K562 (cell line): ENCODE data around the gene GABRR2. TPM values are rescaled to one million over a fixed set of nuclear protein-coding genes. Genes with fewer than 3 reads are reported as not detected.
A peak's percentile ranks its signal among the peaks of the same experiment; 100 is the strongest.

ENCODE experiments used
- ATAC-seq: fragments of 200-7000 bp; cut with Tn5 transposase; 3 replicates; pipeline ENCODE4 v1.9.1; 2020; ENCODE audit warnings: moderate library complexity
- BruUV-seq: library from RNA; stranded (reverse); fragments of 400-500 nt; replicated peaks from 2 replicates; lab custom pipeline; 2021; lab: Mats Ljungman, UMichigan
- CTCF ChIA-PET: fragments of 300-600 bp; formaldehyde crosslinking; extraction: SDS; loops from one replicate; lab custom pipeline; 2021; ENCODE audit warnings: low intra/inter-chr PET ratio; lab: Yijun Ruan, JAX
- POLR2A ChIA-PET: fragments of 300-600, 350-650 bp; sonication (Branson Sonifier 250); formaldehyde crosslinking; extraction: SDS; loops from one replicate; lab custom pipeline; 2021; ENCODE audit warnings: antibody characterized with exemption, inconsistent platforms; lab: Yijun Ruan, JAX
- DNase-seq, 4 experiments: peaks; one replicate each; pipeline versions ENCODE4 v3.0.0 to v3.0.0-alpha.2; 2011 to 2018; ENCODE audit warnings: low spot score in 3 of 4, mixed read lengths in 3 of 4; ENCODE audit errors: extremely low read depth in 1 of 4
- FAIRE-seq: peaks from 2 replicates; lab custom pipeline; 2011; peaks lifted over from hg19 to GRCh38; lab: Jason Lieb, UNC
- H2AFZ ChIP-seq: 2 replicates; pipeline ENCODE4 v1.6.0; 2011; ENCODE audit warnings: low read depth, low read length, control low read depth, inconsistent platforms
- H3K27ac ChIP-seq: fragments of 200-600 bp; 3 replicates; pipeline ENCODE4 v1.8.0; 2011; ENCODE audit warnings: low read depth, mild to moderate bottlenecking, control low read depth, inconsistent platforms, low read length, moderate library complexity, mixed read lengths; ENCODE audit errors: extremely low read depth
- H3K27me3 ChIP-seq, 2 experiments: fragments of 300-600 bp in 1 of 2; 2 replicates in 1 of 2; 3 replicates in 1 of 2; pipeline versions ENCODE4 v1.6.0 to v1.8.0; 2011; ENCODE audit warnings: inconsistent platforms in 2 of 2, low read length in 2 of 2, mild to moderate bottlenecking in 1 of 2, mixed read lengths in 1 of 2, moderate library complexity in 1 of 2; ENCODE audit not compliant: control insufficient read depth in 2 of 2, insufficient read depth in 2 of 2
- H3K36me3 ChIP-seq: fragments of 300-600 bp; 3 replicates; pipeline ENCODE4 v1.8.0; 2011; ENCODE audit warnings: mild to moderate bottlenecking, low read length, inconsistent platforms; ENCODE audit not compliant: control insufficient read depth, insufficient read depth
- H3K4me1 ChIP-seq, 2 experiments: fragments of 200-600 bp in 1 of 2; replicated peaks in 1 of 2; 2 replicates in 1 of 2; 3 replicates in 1 of 2; pipeline versions ENCODE4 v1.5.1 to v1.8.0; 2011; ENCODE audit warnings: inconsistent platforms in 2 of 2, low read length in 2 of 2, mild to moderate bottlenecking in 1 of 2, mixed read lengths in 1 of 2, moderate library complexity in 1 of 2; ENCODE audit not compliant: control insufficient read depth in 2 of 2, insufficient read depth in 2 of 2
- H3K4me2 ChIP-seq: 2 replicates; pipeline ENCODE4 v1.6.1; 2011; ENCODE audit warnings: low read length, control low read depth, inconsistent platforms, mixed read lengths; ENCODE audit not compliant: insufficient read depth
- H3K4me3 ChIP-seq: fragments of 200-600 bp; sonication (generic), shearing (Covaris generic); 2 replicates; pipeline ENCODE4 v1.5.1; 2016; ENCODE audit warnings: control low read depth, inconsistent platforms
- H3K79me2 ChIP-seq: fragments of 200-600 bp; 3 replicates; pipeline ENCODE4 v1.8.0; 2011; ENCODE audit warnings: low read length, inconsistent platforms; ENCODE audit not compliant: control insufficient read depth, insufficient read depth
- H3K9ac ChIP-seq, 2 experiments: 2 replicates each; pipeline versions ENCODE4 v1.6.0 to v1.6.1; 2011; ENCODE audit warnings: low read depth in 2 of 2, low read length in 2 of 2, control low read depth in 1 of 2, inconsistent platforms in 1 of 2, mild to moderate bottlenecking in 1 of 2, mixed read lengths in 1 of 2; ENCODE audit not compliant: insufficient read depth in 1 of 2
- H3K9me1 ChIP-seq: one replicate; pipeline ENCODE4 v1.6.0; 2011; ENCODE audit warnings: inconsistent platforms, mild to moderate bottlenecking, low read length, moderate library complexity; ENCODE audit not compliant: control insufficient read depth, insufficient read depth
- H3K9me3 ChIP-seq: replicated peaks from 2 replicates; pipeline ENCODE4 v1.5.1; 2011; ENCODE audit warnings: low read depth, low read length, inconsistent platforms; ENCODE audit not compliant: control insufficient read depth, insufficient read depth
- H4K20me1 ChIP-seq: replicated peaks from 2 replicates; pipeline ENCODE4 v1.6.1; 2011; ENCODE audit warnings: low read length, inconsistent platforms, mixed read lengths; ENCODE audit not compliant: control insufficient read depth, insufficient read depth
- ARNT ChIP-seq, 2 experiments: fragments of 450-650 bp; IDR thresholded peaks; 2 replicates each; pipeline ENCODE4 v1.6.1; 2016; ENCODE audit warnings: mild to moderate bottlenecking in 1 of 2
- BHLHE40 ChIP-seq: IDR thresholded peaks from 2 replicates; pipeline ENCODE4 v1.6.1; 2011; ENCODE audit warnings: low read length, improper control_type of control experiment
- CREB5 ChIP-seq: fragments of 250-450 bp; sonication (Bioruptor Pico); IDR thresholded peaks from 2 replicates; pipeline ENCODE4 v1.5.0; 2020; ENCODE audit warnings: mild to moderate bottlenecking
- HES1 ChIP-seq: fragments of 450-650 bp; IDR thresholded peaks from 2 replicates; pipeline ENCODE4 v1.6.1; 2016; ENCODE audit warnings: low read depth, mild to moderate bottlenecking, moderate library complexity
- NR2C2 ChIP-seq, 2 experiments: fragments of 200-800 bp in 1 of 2; sonication (Bioruptor generic) in 1 of 2; sonication (generic) in 1 of 2; formaldehyde crosslinking in 1 of 2; IDR thresholded peaks; 2 replicates each; pipeline versions ENCODE4 v1.6.1 to v1.8.0; 2016 to 2022; ENCODE audit warnings: mild to moderate bottlenecking in 1 of 2, missing compliant biosample characterization in 1 of 2, missing genetic modification characterization in 1 of 2, missing genetic modification reagents in 1 of 2
- POLR2H ChIP-seq: IDR thresholded peaks from 2 replicates; pipeline ENCODE4 v1.6.1; 2016; ENCODE audit warnings: missing genetic modification characterization, low read depth, mild to moderate bottlenecking, control low read depth, missing compliant biosample characterization, moderate library complexity
- SOX6 ChIP-seq: fragments of 450-650 bp; IDR thresholded peaks from 2 replicates; pipeline ENCODE4 v1.6.1; 2014; ENCODE audit warnings: mild to moderate bottlenecking
- TEAD4 ChIP-seq, 2 experiments: sonication (generic) in 1 of 2; formaldehyde crosslinking in 1 of 2; IDR thresholded peaks; 2 replicates each; pipeline versions ENCODE4 v1.6.1 to v1.8.0; 2012 to 2022; ENCODE audit warnings: borderline replicate concordance in 1 of 2, inconsistent platforms in 1 of 2, low read length in 1 of 2, mild to moderate bottlenecking in 1 of 2, missing genetic modification reagents in 1 of 2
- USF1 ChIP-seq: sonication (generic); formaldehyde crosslinking; IDR thresholded peaks from 2 replicates; pipeline ENCODE4 v1.9.0; 2022; ENCODE audit warnings: mild to moderate bottlenecking, missing genetic modification reagents
- USF2 ChIP-seq: sonication (generic); formaldehyde crosslinking; IDR thresholded peaks from 2 replicates; pipeline ENCODE4 v1.5.0; 2020; ENCODE audit warnings: missing genetic modification reagents
- ZBTB1 ChIP-seq: sonication (generic); formaldehyde crosslinking; IDR thresholded peaks from 2 replicates; pipeline ENCODE4 v1.8.1; 2023; ENCODE audit warnings: missing genetic modification reagents, low read depth, mild to moderate bottlenecking, borderline replicate concordance
- WGBS: fragments of 100-300 bp; shearing (Covaris generic); methylation state at CpG from one replicate; pipeline ENCODE4 v1.1.6; 2016; ENCODE audit warnings: low coverage, mixed read lengths; ENCODE audit not compliant: insufficient coverage; ENCODE audit errors: missing lambda C conversion rate; 5-methylcytosine and 5-hydroxymethylcytosine counted together
- in situ Hi-C: fragments of 300-500 bp; cut with MboI; formaldehyde crosslinking; loops from 4 replicates; pipeline ENCODE4 v1.15.0; 2018; ENCODE audit warnings: inconsistent platforms, mixed read lengths
- intact Hi-C: fragments of 100-400 bp; cut with micrococcal nuclease; formaldehyde crosslinking; loops from 2 replicates; pipeline ENCODE4 v1.14.2; 2022
- polyA plus RNA-seq, 8 experiments: library from polyadenylated mRNA; depleted of rRNA in 4 of 8; stranded (reverse) in 5 of 8; unstranded in 3 of 8; fragments of >200 nt; fragmentation: Nextera tagmentation in 2 of 8; fragmentation: Illumina TruSeq in 1 of 8; extraction: Ambion mirVana in 2 of 8; extraction: Trizol in 1 of 8; gene quantifications; 2 replicates each; pipeline versions ENCODE4 v1.2.1 to v1.2.3, GENCODE V29; 2011 to 2014; ENCODE audit warnings: inconsistent platforms in 1 of 8, missing spikeins in 1 of 8
- total RNA-seq, 7 experiments: library from RNA; depleted of rRNA in 6 of 7; stranded (reverse); fragments of >200 nt in 6 of 7; fragmentation: Illumina TruSeq in 2 of 7; extraction: Trizol in 2 of 7; gene quantifications; 2 replicates each; pipeline versions ENCODE4 v1.2.1 to v1.2.3, GENCODE V29; 2011 to 2021; ENCODE audit warnings: low replicate concordance in 1 of 7

Gene GABRR2
- total and polyA plus RNA-seq, 9 of the 15 experiments (the other 6 are each of a cell fraction or from before 2014, with no cell fraction given) = 0.09 to 0.13 (median 0.10) TPM; not detected in 6

GRCh38 chr6:89269252-89269651 lies 45.8 kb downstream of the GABRR2 start:
- FAIRE-seq (no peak), ATAC-seq (no peak), DNase-seq (no peak)
- no peak overlapping the region for H3K4me3 ChIP-seq
- WGBS = 6% methylated on average over 3 of the region's 3 CpGs
- no peak overlapping the region for H3K9ac ChIP-seq
- H3K27ac ChIP-seq = no peak overlapping the region
- in situ Hi-C loops (no loop called here), intact Hi-C loops (no loop called here)
- H2AFZ ChIP-seq = no peak overlapping the region
- no peaks in the 10 kb centered on the region for H3K79me2 ChIP-seq
- no peaks in the 10 kb centered on the region for H3K9me1 ChIP-seq
- CTCF ChIA-PET = no interaction called here
- no peaks in the 10 kb centered on the region for H3K9me3 ChIP-seq
- H3K36me3 ChIP-seq = no peaks in the 10 kb centered on the region
- TF ChIP-seq ARNT (IDR thresholded peaks at IDR 0.05) (no peak), POLR2H (no peak)
- no peaks in the 10 kb centered on the region; a peak in 1 of 5 replicates for H3K4me1 ChIP-seq
- POLR2A ChIA-PET = no interaction called here
- no peaks in the 10 kb centered on the region for H4K20me1 ChIP-seq
- BruUV-seq = no TSS peak
- H3K4me2 ChIP-seq = no peak overlapping the region
- peaks cover 5 to 55% of the 10 kb centered on the region in 2 experiments; a peak in 4 of 5 replicates for H3K27me3 ChIP-seq

GRCh38 chr6:89268776-89269175 lies 46.3 kb downstream of the GABRR2 start:
- Histone ChIP-seq H3K4me1 (no peaks in the 10 kb centered on the region; a peak in 1 of 5 replicates), H3K9me1 (no peaks in the 10 kb centered on the region), H3K4me2 (no peak overlapping the region), H3K4me3 (no peak overlapping the region), H3K9me3 (no peaks in the 10 kb centered on the region), H3K27me3 (peaks cover 5 to 51% of the 10 kb centered on the region in 2 experiments; a peak in 4 of 5 replicates), H3K36me3 (no peaks in the 10 kb centered on the region), H3K9ac (no peak overlapping the region), H3K27ac (no peak overlapping the region), H2AFZ (no peak overlapping the region), H3K79me2 (no peaks in the 10 kb centered on the region), H4K20me1 (no peaks in the 10 kb centered on the region)
- ATAC-seq (peak; percentile 58), DNase-seq (peak in 1 of 4 experiments; percentile 13), FAIRE-seq (no peak)
- in situ Hi-C loops (no loop called here), intact Hi-C loops (no loop called here)
- 1% methylated on average over 7 of the region's 7 CpGs for WGBS
- ChIA-PET CTCF (no interaction called here), POLR2A (no interaction called here)
- BruUV-seq = no TSS peak
- TF ChIP-seq BHLHE40 (peak; percentile 87), NR2C2 (CRISPR knock-in tag; IDR thresholded peaks at IDR 0.05) (no peak), NR2C2 (tag; IDR thresholded peaks at IDR 0.05) (peak; percentile 27; the same call in 1 of the 2 replicates), USF2 (CRISPR knock-in tag) (peak; percentile 44), HES1 (peak; percentile 73; the same call in 1 of the 2 replicates), CREB5 (CRISPR knock-in tag) (no peak), TEAD4 (IDR thresholded peaks at IDR 0.05; ENCODE audit: low read length) (peak; percentile 13; the same call in 1 of the 2 replicates), TEAD4 (CRISPR knock-in tag; IDR thresholded peaks at IDR 0.05; ENCODE audit: borderline replicate concordance) (no peak), SOX6 (peak; percentile 70; the same call in 1 of the 2 replicates), USF1 (peak; percentile 77), ZBTB1 (CRISPR knock-in tag) (peak; percentile 88; the same call in 1 of the 2 replicates)
